Measurements from ENCODE around the gene RNASEL. TPM values are rescaled to one million over a fixed set of nuclear protein-coding genes. Genes with fewer than 3 reads are reported as not detected.
A peak's percentile ranks its signal among the peaks of the same experiment; 100 is the strongest.

RNASEL gene
- total and polyA plus RNA-seq, 2 experiments from 2014 or later, result 0.37 to 0.94 TPM

DNA sequence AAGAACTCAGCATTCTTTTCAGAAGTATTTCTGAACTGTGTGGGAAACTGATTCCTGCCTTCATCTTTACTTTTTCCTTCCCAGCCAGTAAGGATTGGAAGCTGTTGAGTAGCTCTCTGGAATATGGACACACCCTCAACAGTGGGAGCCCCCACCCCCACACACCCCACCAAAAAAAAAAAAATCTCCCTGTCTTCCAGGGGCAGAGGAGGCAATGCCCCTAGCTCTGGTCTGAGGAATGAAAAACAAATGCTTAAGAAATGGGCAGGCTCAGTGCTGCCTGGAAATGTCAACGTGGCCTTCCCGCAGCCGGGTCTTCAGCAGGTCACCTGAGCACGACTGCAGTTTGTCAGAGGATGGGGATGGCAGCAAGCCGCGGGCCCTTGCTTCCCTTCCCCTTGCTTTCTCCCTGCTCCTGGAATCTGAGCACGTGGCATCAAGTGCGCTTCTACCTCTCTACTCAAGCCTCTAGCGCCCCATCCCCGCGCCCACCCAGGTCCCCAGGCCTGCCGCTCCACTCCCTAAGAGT is 14.7 kb upstream of the RNASEL start:
- H3K4me3 Mint-ChIP-seq, result no peak overlapping the region
- peak overlapping the region; percentile 96 for H3K4me2 ChIP-seq
- H3K27me3 Mint-ChIP-seq (ENCODE audit: insufficient read depth, low read depth, poor library complexity), result peaks cover 18% of the 10 kb centered on the region
- H3K9me3 Mint-ChIP-seq, result no peaks in the 10 kb centered on the region
- peak overlapping the region; percentile 78 for H3K4me3 ChIP-seq
- H3K4me1 Mint-ChIP-seq, result peaks cover 6% of the 10 kb centered on the region
- no peaks in the 10 kb centered on the region for H3F3A ChIP-seq (replicated peaks; ENCODE audit: low read depth)
- H3K27me3 ChIP-seq (ENCODE audit: insufficient read depth), result peaks cover 33% of the 10 kb centered on the region
- peaks cover 4% of the 10 kb centered on the region; the same call in 1 of the 3 replicates for H3K36me3 Mint-ChIP-seq (ENCODE audit: low read depth)
- DNase-seq (ENCODE audit: low spot score), result peak; percentile 55
- no peak overlapping the region for H3K27ac ChIP-seq (ENCODE audit: low read depth)
- peaks cover 6% of the 10 kb centered on the region; the same call in 1 of the 2 replicates for H4K20me1 ChIP-seq (replicated peaks; ENCODE audit: insufficient read depth)
- no peaks in the 10 kb centered on the region for H3K9me2 ChIP-seq (ENCODE audit: insufficient read depth)
- peaks cover 19% of the 10 kb centered on the region for H3K79me2 ChIP-seq (replicated peaks; ENCODE audit: insufficient read depth)
- TF ChIP-seq NANOG (IDR thresholded peaks at IDR 0.05; ENCODE audit: borderline replicate concordance), result no peak
- TF ChIP-seq CREB1 (CRISPR knock-in tag; IDR thresholded peaks at IDR 0.05; ENCODE audit: low read depth), result 0 out of 2 replicates have a peak, but pooled peaks have one; percentile 3
- H2AFZ ChIP-seq, result peak overlapping the region; percentile 86
- H3K36me3 ChIP-seq (ENCODE audit: insufficient read depth), result peaks cover 17% of the 10 kb centered on the region
- H3K4me1 ChIP-seq (ENCODE audit: insufficient read depth), result peaks cover 27% of the 10 kb centered on the region
- H3K27ac Mint-ChIP-seq, result no peak overlapping the region
- ATAC-seq, result no peak

DNA sequence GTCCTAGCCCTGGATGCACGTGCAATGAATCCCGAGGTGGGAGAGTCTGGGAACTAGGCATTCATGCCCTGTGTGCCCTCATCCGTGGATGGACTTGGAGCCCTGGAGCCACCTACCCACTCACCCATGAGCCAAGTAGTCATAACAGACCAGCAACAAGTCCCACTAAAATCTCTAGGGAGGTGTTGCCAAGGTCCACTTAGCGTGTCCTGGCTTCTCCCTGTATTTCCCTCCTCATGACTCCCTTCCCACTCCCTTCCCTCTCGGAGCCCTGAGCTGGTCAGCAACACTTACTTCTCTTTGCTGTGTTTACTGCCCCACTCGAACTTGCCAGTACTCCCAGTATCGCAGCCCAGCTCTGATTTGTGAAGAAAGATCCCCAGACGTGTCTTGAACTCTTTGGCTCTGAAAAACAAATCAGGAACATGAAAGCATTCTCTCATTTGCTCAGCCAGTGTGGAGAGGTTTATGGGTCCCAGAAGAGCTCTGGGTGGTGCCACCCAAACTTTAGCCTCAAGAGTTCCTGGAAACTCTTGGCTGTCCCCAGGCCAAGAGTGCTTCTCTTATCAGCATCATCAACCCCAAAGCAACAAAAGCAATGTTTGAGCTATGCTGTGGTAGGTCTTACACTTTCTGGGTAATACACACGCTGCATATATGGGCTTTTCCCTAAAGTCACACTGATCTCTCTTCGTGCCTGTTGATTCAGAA is 14.0 kb upstream of the RNASEL start:
- Mint-ChIP-seq H3K4me3 (no peak overlapping the region), H3K9me3 (no peaks in the 10 kb centered on the region), H3K27ac (no peak overlapping the region), H3K27me3 (ENCODE audit: insufficient read depth, low read depth, poor library complexity) (peaks cover 18% of the 10 kb centered on the region), H3K4me1 (peaks cover 6% of the 10 kb centered on the region), H3K36me3 (ENCODE audit: low read depth) (peaks cover 4% of the 10 kb centered on the region; the same call in 1 of the 3 replicates)
- DNase-seq (ENCODE audit: low spot score) (no peak), ATAC-seq (no peak)
- no peak overlapping the region for H3K27ac ChIP-seq (ENCODE audit: low read depth)
- H3K9me2 ChIP-seq (ENCODE audit: insufficient read depth), result no peaks in the 10 kb centered on the region
- H3K27me3 ChIP-seq (ENCODE audit: insufficient read depth), result peaks cover 33% of the 10 kb centered on the region
- H2AFZ ChIP-seq, result no peak overlapping the region
- peaks cover 27% of the 10 kb centered on the region for H3K4me1 ChIP-seq (ENCODE audit: insufficient read depth)
- no peaks in the 10 kb centered on the region for H3F3A ChIP-seq (replicated peaks; ENCODE audit: low read depth)
- peak overlapping the region; percentile 78 for H3K4me3 ChIP-seq
- H3K36me3 ChIP-seq (ENCODE audit: insufficient read depth), result peaks cover 18% of the 10 kb centered on the region
- H3K79me2 ChIP-seq (replicated peaks; ENCODE audit: insufficient read depth), result peaks cover 19% of the 10 kb centered on the region
- TF ChIP-seq ZNF331 (CRISPR knock-in tag; IDR thresholded peaks at IDR 0.05; ENCODE audit: low read depth), result no peak
- TF ChIP-seq, protein P1, sequence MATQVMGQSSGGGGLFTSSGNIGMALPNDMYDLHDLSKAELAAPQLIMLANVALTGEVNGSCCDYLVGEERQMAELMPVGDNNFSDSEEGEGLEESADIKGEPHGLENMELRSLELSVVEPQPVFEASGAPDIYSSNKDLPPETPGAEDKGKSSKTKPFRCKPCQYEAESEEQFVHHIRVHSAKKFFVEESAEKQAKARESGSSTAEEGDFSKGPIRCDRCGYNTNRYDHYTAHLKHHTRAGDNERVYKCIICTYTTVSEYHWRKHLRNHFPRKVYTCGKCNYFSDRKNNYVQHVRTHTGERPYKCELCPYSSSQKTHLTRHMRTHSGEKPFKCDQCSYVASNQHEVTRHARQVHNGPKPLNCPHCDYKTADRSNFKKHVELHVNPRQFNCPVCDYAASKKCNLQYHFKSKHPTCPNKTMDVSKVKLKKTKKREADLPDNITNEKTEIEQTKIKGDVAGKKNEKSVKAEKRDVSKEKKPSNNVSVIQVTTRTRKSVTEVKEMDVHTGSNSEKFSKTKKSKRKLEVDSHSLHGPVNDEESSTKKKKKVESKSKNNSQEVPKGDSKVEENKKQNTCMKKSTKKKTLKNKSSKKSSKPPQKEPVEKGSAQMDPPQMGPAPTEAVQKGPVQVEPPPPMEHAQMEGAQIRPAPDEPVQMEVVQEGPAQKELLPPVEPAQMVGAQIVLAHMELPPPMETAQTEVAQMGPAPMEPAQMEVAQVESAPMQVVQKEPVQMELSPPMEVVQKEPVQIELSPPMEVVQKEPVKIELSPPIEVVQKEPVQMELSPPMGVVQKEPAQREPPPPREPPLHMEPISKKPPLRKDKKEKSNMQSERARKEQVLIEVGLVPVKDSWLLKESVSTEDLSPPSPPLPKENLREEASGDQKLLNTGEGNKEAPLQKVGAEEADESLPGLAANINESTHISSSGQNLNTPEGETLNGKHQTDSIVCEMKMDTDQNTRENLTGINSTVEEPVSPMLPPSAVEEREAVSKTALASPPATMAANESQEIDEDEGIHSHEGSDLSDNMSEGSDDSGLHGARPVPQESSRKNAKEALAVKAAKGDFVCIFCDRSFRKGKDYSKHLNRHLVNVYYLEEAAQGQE (IDR thresholded peaks at IDR 0.05; ENCODE audit: unreplicated experiment), result no peak
- TF ChIP-seq ZNF462 (CRISPR knock-in tag; IDR thresholded peaks at IDR 0.05), result no peak
- no peak for TF ChIP-seq ZNF114 (CRISPR knock-in tag; IDR thresholded peaks at IDR 0.05)
- H4K20me1 ChIP-seq (replicated peaks; ENCODE audit: insufficient read depth), result peaks cover 6% of the 10 kb centered on the region; the same call in 1 of the 2 replicates
- peak overlapping the region; percentile 96 for H3K4me2 ChIP-seq

All from GM23338 (cell line).